GM12872 (cell line): ENCODE measurements around the gene USP25.

Experiments
- CTCF ChIP-seq: IDR thresholded peaks from 3 replicates; pipeline ENCODE4 v1.5.1; 2011; ENCODE audit warnings: low read depth, mild to moderate bottlenecking, low read length, moderate library complexity; ENCODE audit not compliant: insufficient read depth

Gene USP25

DNA sequence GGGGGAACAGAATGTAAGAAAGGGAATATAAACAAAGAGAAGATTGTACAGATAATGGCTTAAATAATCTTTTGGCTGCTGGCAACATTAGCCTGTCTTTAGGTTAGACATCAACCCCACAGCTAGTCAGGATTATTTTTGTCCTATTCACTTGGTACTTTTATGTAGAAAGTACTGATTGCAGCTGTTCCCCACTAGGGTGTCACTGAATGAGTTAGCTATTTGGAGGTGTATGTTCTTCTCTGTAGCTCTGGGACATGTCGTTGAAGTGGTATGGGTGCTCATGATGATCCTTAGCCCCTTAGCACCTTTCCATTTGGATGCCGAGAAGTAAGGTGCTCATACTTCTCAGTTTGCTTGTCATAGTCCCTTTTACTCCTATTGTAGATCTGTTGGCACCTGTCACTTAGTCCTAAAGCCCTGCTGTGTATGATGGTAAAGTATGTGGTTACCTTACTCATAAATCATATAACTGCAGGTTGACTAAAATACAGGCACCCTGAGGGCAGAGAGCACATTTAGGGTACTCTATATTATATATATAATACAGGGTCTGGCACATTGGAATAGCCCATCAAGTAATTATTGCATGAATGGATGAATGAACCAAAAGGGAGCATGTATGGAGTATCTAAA, 64.6 kb downstream of the USP25 start:
- TF ChIP-seq CTCF: no peak

- no peak for TF ChIP-seq CTCF
These were observed 65.8 kb downstream of the USP25 start for GRCh38 chr21:15795533-15795932.

DNA sequence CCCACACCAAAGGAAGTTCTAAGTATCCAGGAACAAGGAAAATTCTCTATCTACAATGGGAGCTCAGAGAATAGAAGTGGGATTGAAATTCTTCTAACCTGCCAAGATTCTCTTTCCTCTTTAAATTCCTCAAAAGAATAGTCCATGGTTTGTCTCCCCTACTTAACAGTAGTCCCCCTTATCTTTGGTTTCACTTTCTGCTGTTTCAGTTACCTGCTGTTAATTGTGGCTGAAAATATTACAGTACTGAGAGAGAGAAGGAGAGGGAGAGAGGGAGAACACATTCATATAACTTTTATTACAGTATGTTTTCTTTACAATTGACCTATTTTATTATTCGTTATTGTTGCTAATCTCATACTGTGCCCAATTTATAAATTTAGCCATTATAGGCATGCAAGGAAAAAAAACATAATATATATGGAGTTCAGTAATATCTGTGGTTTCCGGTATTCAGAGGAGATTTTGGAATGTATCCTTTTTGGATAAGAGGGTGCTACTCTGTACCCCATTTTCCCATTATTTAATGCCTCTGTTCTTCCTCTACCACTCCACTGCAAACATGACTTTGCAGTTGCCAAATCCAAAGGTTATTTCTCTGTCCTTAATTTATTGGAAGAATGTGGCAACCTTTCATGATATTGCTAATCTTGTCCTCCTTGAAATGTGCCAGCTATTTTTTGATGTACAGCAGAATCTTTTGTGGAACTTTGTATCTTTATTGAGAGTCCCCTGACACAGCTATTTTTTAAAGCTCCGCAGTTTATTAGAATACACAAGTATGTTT, 68.0 kb downstream of the USP25 start:
- no peak for TF ChIP-seq CTCF

DNA sequence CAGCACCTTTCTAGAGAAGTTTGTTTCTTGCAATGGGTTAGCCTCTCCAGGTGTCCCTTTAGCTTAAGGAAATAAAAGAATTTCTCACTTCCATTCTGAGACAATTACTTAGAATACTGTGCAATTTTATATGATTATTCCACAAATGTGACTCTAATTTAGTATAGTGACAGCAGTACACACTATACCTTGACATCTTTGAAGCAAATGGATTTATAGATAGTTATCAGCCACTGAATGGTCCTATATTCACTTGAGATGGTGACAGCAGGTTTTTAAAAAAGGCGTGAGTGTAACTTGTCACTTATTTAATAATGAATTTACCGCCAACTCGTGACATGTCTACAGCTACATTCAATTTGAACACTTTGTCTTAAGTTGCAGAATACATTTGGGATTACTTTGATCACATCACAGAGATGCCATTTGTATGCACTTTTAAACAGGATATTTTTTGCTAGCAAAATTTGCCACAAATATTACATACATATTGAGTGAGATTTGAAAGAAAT, 71.6 kb downstream of the USP25 start:
- TF ChIP-seq CTCF: no peak

- TF ChIP-seq CTCF: no peak
These were observed 74.6 kb downstream of the USP25 start for GRCh38 chr21:15804247-15805005.

DNA sequence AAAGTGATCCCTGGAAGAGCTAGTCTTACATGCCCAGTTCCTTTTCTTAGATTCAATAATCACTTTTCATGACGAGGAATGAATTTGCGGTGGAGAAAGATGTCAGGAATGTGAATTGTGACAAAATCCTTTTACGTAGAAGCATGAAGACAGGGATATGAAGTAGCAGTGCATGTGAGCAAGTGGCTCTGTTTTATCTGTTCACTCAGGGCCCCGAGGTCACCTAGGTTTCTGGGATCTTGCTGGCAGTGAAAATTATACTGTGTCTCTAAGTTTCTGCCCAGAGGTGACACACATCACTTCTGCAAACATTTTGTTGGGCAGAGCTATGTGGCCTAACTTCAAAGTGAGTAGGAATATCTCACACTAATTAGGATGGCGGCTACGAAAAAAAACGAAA, 79.3 kb downstream of the USP25 start:
- no peak for TF ChIP-seq CTCF

- no peak for TF ChIP-seq CTCF
These were observed 80.0 kb downstream of the USP25 start for GRCh38 chr21:15809818-15810217.
